NT2/D1 (cell line): ENCODE results near the gene DMD.
"Not testable (repeated sequence)": the region's sequence is repeated elsewhere in the genome, so short reads cannot be mapped to it uniquely, and the experiment has no call there.

Source experiments
- DNase-seq: peaks from one replicate; pipeline ENCODE4 v3.0.0-alpha.2; 2011; ENCODE audit warnings: low read depth, low spot score
- H3K27me3 ChIP-seq: 2 replicates; pipeline ENCODE4 v1.6.0; 2011; ENCODE audit warnings: mild to moderate bottlenecking; ENCODE audit not compliant: insufficient read length, insufficient read depth
- H3K36me3 ChIP-seq: 2 replicates; pipeline ENCODE4 v1.6.1; 2011; ENCODE audit warnings: mild to moderate bottlenecking, low read length, mixed read lengths; ENCODE audit not compliant: insufficient read depth, insufficient read length
- H3K4me1 ChIP-seq: 2 replicates; pipeline ENCODE4 v1.5.1; 2011; ENCODE audit not compliant: insufficient read depth, insufficient read length
- H3K4me3 ChIP-seq: 2 replicates; pipeline ENCODE4 v1.5.1; 2011; ENCODE audit warnings: low read depth; ENCODE audit not compliant: insufficient read length
- H3K9ac ChIP-seq: 2 replicates; pipeline ENCODE4 v1.6.0; 2011; ENCODE audit warnings: low read depth; ENCODE audit not compliant: insufficient read length
- H3K9me3 ChIP-seq: 2 replicates; pipeline ENCODE4 v1.5.1; 2011; ENCODE audit warnings: mild to moderate bottlenecking, low read length; ENCODE audit not compliant: insufficient read depth
- SUZ12 ChIP-seq: IDR thresholded peaks from 2 replicates; pipeline ENCODE4 v1.6.1; 2011; ENCODE audit not compliant: insufficient read length, insufficient read depth; ENCODE audit errors: extremely low read depth
- YY1 ChIP-seq: IDR thresholded peaks from 2 replicates; pipeline ENCODE4 v1.6.1; 2011; ENCODE audit not compliant: insufficient read length, insufficient read depth
- ZNF274 ChIP-seq: IDR thresholded peaks from 2 replicates; pipeline ENCODE4 v1.6.1; 2011; ENCODE audit warnings: mild to moderate bottlenecking, low read depth, low read length

DMD gene

GRCh38 chrX:33198561-33199279 is 12.6 kb downstream of the DMD start:
- Histone ChIP-seq H3K4me3 (no peak overlapping the region), H3K36me3 (no peaks in the 10 kb centered on the region), H3K9ac (no peak overlapping the region), H3K4me1 (no peaks in the 10 kb centered on the region), H3K9me3 (no peaks in the 10 kb centered on the region), H3K27me3 (no peaks in the 10 kb centered on the region)
- DNase-seq, result no peak
- TF ChIP-seq YY1, result no peak
- no peak for TF ChIP-seq SUZ12
- no peak for TF ChIP-seq ZNF274

- Histone ChIP-seq H3K9ac (no peak overlapping the region), H3K36me3 (no peaks in the 10 kb centered on the region), H3K27me3 (no peaks in the 10 kb centered on the region), H3K4me1 (no peaks in the 10 kb centered on the region), H3K9me3 (no peaks in the 10 kb centered on the region), H3K4me3 (no peak overlapping the region)
- TF ChIP-seq SUZ12, result no peak
- TF ChIP-seq ZNF274, result no peak
- no peak for TF ChIP-seq YY1
- no peak for DNase-seq
Measured at GRCh38 chrX:33195698-33196097, 15.7 kb downstream of the DMD start.

- Histone ChIP-seq H3K4me1 (no peaks in the 10 kb centered on the region), H3K36me3 (no peaks in the 10 kb centered on the region), H3K4me3 (no peak overlapping the region), H3K9me3 (no peaks in the 10 kb centered on the region), H3K27me3 (no peaks in the 10 kb centered on the region), H3K9ac (no peak overlapping the region)
- DNase-seq, result no peak
- no peak for TF ChIP-seq YY1
- TF ChIP-seq ZNF274, result no peak
- TF ChIP-seq SUZ12, result no peak
Measured at GRCh38 chrX:33194876-33195433, 16.4 kb downstream of the DMD start.

GRCh38 chrX:33194289-33194688 is 17.1 kb downstream of the DMD start:
- H3K9me3 ChIP-seq, result no peaks in the 10 kb centered on the region
- H3K9ac ChIP-seq, result no peak overlapping the region
- no peaks in the 10 kb centered on the region for H3K4me1 ChIP-seq
- peaks cover 5% of the 10 kb centered on the region for H3K27me3 ChIP-seq
- H3K4me3 ChIP-seq, result no peak overlapping the region
- H3K36me3 ChIP-seq, result no peaks in the 10 kb centered on the region
- DNase-seq, result no peak
- TF ChIP-seq ZNF274 (no peak), YY1 (no peak), SUZ12 (no peak)

GRCh38 chrX:33190016-33190415 is 21.3 kb downstream of the DMD start:
- H3K27me3 ChIP-seq, result peaks cover 7% of the 10 kb centered on the region

GRCh38 chrX:33188881-33189280 is 22.5 kb downstream of the DMD start:
- DNase-seq, result no peak
- peaks cover 7% of the 10 kb centered on the region for H3K27me3 ChIP-seq

More at GRCh38 chrX:33190016-33190415, 21.3 kb downstream of the DMD start:
- H3K4me3 ChIP-seq, result no peak overlapping the region
- no peak for DNase-seq
- no peaks in the 10 kb centered on the region for H3K36me3 ChIP-seq
- H3K9ac ChIP-seq, result no peak overlapping the region
- no peaks in the 10 kb centered on the region for H3K9me3 ChIP-seq
- TF ChIP-seq SUZ12 (no peak), YY1 (no peak), ZNF274 (no peak)
- H3K4me1 ChIP-seq, result no peaks in the 10 kb centered on the region

GRCh38 chrX:33188286-33188685 is 23.1 kb downstream of the DMD start:
- TF ChIP-seq YY1, result no peak
- Histone ChIP-seq H3K4me1 (no peaks in the 10 kb centered on the region), H3K9me3 (no peaks in the 10 kb centered on the region), H3K4me3 (no peak overlapping the region), H3K27me3 (peaks cover 7% of the 10 kb centered on the region), H3K36me3 (no peaks in the 10 kb centered on the region), H3K9ac (no peak overlapping the region)
- DNase-seq, result peak; percentile 62

More at GRCh38 chrX:33188881-33189280, 22.5 kb downstream of the DMD start:
- Histone ChIP-seq H3K9ac (no peak overlapping the region), H3K36me3 (no peaks in the 10 kb centered on the region), H3K4me1 (no peaks in the 10 kb centered on the region), H3K4me3 (no peak overlapping the region), H3K9me3 (no peaks in the 10 kb centered on the region)
- TF ChIP-seq SUZ12 (no peak), YY1 (no peak), ZNF274 (no peak)

GRCh38 chrX:33184803-33185202 is 26.5 kb downstream of the DMD start:
- not testable (repeated sequence) for H3K9me3 ChIP-seq, H3K9ac ChIP-seq, H3K27me3 ChIP-seq, DNase-seq, H3K36me3 ChIP-seq, H3K4me3 ChIP-seq, H3K4me1 ChIP-seq
